Measurements from ENCODE around the gene C16orf95.

- TF ChIP-seq, protein P1, sequence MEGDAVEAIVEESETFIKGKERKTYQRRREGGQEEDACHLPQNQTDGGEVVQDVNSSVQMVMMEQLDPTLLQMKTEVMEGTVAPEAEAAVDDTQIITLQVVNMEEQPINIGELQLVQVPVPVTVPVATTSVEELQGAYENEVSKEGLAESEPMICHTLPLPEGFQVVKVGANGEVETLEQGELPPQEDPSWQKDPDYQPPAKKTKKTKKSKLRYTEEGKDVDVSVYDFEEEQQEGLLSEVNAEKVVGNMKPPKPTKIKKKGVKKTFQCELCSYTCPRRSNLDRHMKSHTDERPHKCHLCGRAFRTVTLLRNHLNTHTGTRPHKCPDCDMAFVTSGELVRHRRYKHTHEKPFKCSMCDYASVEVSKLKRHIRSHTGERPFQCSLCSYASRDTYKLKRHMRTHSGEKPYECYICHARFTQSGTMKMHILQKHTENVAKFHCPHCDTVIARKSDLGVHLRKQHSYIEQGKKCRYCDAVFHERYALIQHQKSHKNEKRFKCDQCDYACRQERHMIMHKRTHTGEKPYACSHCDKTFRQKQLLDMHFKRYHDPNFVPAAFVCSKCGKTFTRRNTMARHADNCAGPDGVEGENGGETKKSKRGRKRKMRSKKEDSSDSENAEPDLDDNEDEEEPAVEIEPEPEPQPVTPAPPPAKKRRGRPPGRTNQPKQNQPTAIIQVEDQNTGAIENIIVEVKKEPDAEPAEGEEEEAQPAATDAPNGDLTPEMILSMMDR (IDR thresholded peaks at IDR 0.05; ENCODE audit: poor library complexity): no peak
- no peak for TF ChIP-seq EZH2 (IDR thresholded peaks at IDR 0.05; ENCODE audit: borderline replicate concordance)
Measured at GRCh38 chr16:87366288-87366687, 49.1 kb upstream of the C16orf95 start.

Measured in hepatocyte (in vitro differentiated cells).